Measurements from ENCODE around the gene SHB.

GRCh38 chr9:37955781-37956422 is 113.1 kb downstream of the SHB start:
- TF ChIP-seq HDAC2 (CRISPR knock-in tag; IDR thresholded peaks at IDR 0.05) (no peak), ZNF704 (CRISPR knock-in tag; IDR thresholded peaks at IDR 0.05; ENCODE audit: borderline replicate concordance) (no peak), CTCF (CRISPR knock-in tag; IDR thresholded peaks at IDR 0.05) (no peak), KDM1A (CRISPR knock-in tag; IDR thresholded peaks at IDR 0.05) (no peak), FOSL2 (CRISPR knock-in tag; IDR thresholded peaks at IDR 0.05) (no peak), NFYB (CRISPR knock-in tag; IDR thresholded peaks at IDR 0.05) (no peak), ZNF10 (CRISPR knock-in tag; IDR thresholded peaks at IDR 0.05; ENCODE audit: borderline replicate concordance, low read depth) (no peak), NFRKB (IDR thresholded peaks at IDR 0.05) (no peak), IRF2 (CRISPR knock-in tag; IDR thresholded peaks at IDR 0.05) (no peak), ZNF672 (CRISPR knock-in tag; IDR thresholded peaks at IDR 0.05) (no peak), ZNF281 (CRISPR knock-in tag; IDR thresholded peaks at IDR 0.05; ENCODE audit: borderline replicate concordance) (no peak)

All from HepG2 (cell line).